Right cardiac atrium (tissue), 5 donors: ENCODE data around the gene SH3BGRL3. TPM values are rescaled to one million over a fixed set of nuclear protein-coding genes. Genes with fewer than 3 reads are reported as not detected.
"Not testable (repeated sequence)": the region's sequence is repeated elsewhere in the genome, so short reads cannot be mapped to it uniquely, and the experiment has no call there.

ENCODE experiments used
- ATAC-seq, 2 donors: fragments of 200-7000 bp; cut with Tn5 transposase; one replicate each; pipeline versions ENCODE4 v1.8.0 to v1.9.1; 2020; ENCODE audit warnings: moderate library complexity in 2 of 2, mild to moderate bottlenecking in 1 of 2
- DNase-seq, 3 donors: peaks; one replicate each; pipeline ENCODE4 v3.0.0-alpha.2; 2020
- H3K27ac ChIP-seq: one replicate; pipeline ENCODE4 v1.5.1; 2013; ENCODE audit warnings: mild to moderate bottlenecking, low read length, control low read depth, moderate library complexity
- H3K27me3 ChIP-seq: one replicate; pipeline ENCODE4 v1.6.1; 2013; ENCODE audit not compliant: control insufficient read depth, insufficient read depth
- H3K4me1 ChIP-seq: one replicate; pipeline ENCODE4 v1.6.1; 2013; ENCODE audit warnings: low read length; ENCODE audit not compliant: control insufficient read depth, insufficient read depth
- H3K4me3 ChIP-seq: one replicate; pipeline ENCODE4 v1.5.1; 2013; ENCODE audit warnings: low read length, control low read depth
- H3K9me3 ChIP-seq: one replicate; pipeline ENCODE4 v1.6.1; 2013; ENCODE audit warnings: low read length; ENCODE audit not compliant: control insufficient read depth
- WGBS: extraction: QIAGEN DNeasy Blood & Tissue Kit; methylation state at CpG from one replicate; pipeline ENCODE4 v1.1.7; 2013; 5-methylcytosine and 5-hydroxymethylcytosine counted together
- intact Hi-C, 4 donors: fragments of 100-400 bp; cut with DNase I; formaldehyde crosslinking; loops; one replicate each; pipeline versions ENCODE4 v1.11.0 to v1.14.0; 2022 to 2023
- polyA plus RNA-seq: library from polyadenylated mRNA; stranded (reverse); fragments of 200-250 nt; gene quantifications from one replicate; pipeline ENCODE4 v1.2.3, GENCODE V29; 2013
- total RNA-seq, 4 donors: library from RNA; stranded (reverse); fragmentation: NEBNext Ultra II Directional; extraction: Animal tissue kit (Norgen Biotek cat#: 25700); gene quantifications; one replicate each; pipeline ENCODE4 v1.2.1, GENCODE V29; 2021
- donor health status: healthy with polysubstance abuse.
- donor health status: DM: no; HTN: yes; CAD: no.
- donor health status: DM: no; HTN: no; CAD: no.
- donor health status: DM: no; HTN: yes; CAD: no; lungs with severe emphysema.
- donor health status: DM: yes; HTN: yes; CAD: no.

Gene SH3BGRL3
- total and polyA plus RNA-seq, 5 donors, result 28.9 to 71.3 (median 47.5) TPM

GRCh38 chr1:26318338-26319064 is 38.6 kb downstream of the SH3BGRL3 start:
- Histone ChIP-seq H3K27ac (no peak overlapping the region), H3K27me3 (no peaks in the 10 kb centered on the region), H3K4me1 (peaks cover 4% of the 10 kb centered on the region), H3K4me3 (no peak overlapping the region), H3K9me3 (no peaks in the 10 kb centered on the region)
- 77% methylated on average over 9 of the region's 9 CpGs for WGBS
- intact Hi-C loops, result loop anchor here in 1 of 4 donors (5.0 kb wide), 1 partner anchor 36 kb away; the partner anchor contains the start of gene SH3BGRL3
- ATAC-seq (no peak), DNase-seq (peak in 1 of 3 donors; percentile 37)

- 58% methylated on average over 2 of the region's 2 CpGs for WGBS
- no peak overlapping the region for H3K4me3 ChIP-seq
- no peaks in the 10 kb centered on the region for H3K9me3 ChIP-seq
- H3K27me3 ChIP-seq, result no peaks in the 10 kb centered on the region
- peaks cover 4% of the 10 kb centered on the region for H3K4me1 ChIP-seq
- no peak overlapping the region for H3K27ac ChIP-seq
- intact Hi-C loops, result loop anchor here (2.0 to 10.0 kb wide), 7 partner anchors 44 to 219 kb away; partner anchors contain the start of genes C1orf232 (in 1 of the 4) and ZNF593 (in 1 of the 4)
- ATAC-seq, result peak; percentile 12 to 21
- DNase-seq, result peak in 1 of 3 donors; percentile 36
Measured at GRCh38 chr1:26320896-26321295, 41.0 kb downstream of the SH3BGRL3 start.

- DNase-seq (peak; percentile 92 to 97 (median 95)), ATAC-seq (peak; percentile 92 to 94)
- Histone ChIP-seq H3K27ac (no peak overlapping the region), H3K27me3 (no peaks in the 10 kb centered on the region), H3K4me1 (peaks cover 4% of the 10 kb centered on the region), H3K4me3 (no peak overlapping the region), H3K9me3 (no peaks in the 10 kb centered on the region)
- intact Hi-C loops, result loop anchor here (2.0 to 10.0 kb wide), 7 partner anchors 44 to 219 kb away; partner anchors contain the start of genes C1orf232 (in 1 of the 4) and ZNF593 (in 1 of the 4)
- WGBS, result 12% methylated on average over 16 of the region's 16 CpGs
Measured at GRCh38 chr1:26321315-26322041, 41.6 kb downstream of the SH3BGRL3 start.

GRCh38 chr1:26322042-26322331 is 42.1 kb downstream of the SH3BGRL3 start:
- H3K9me3 ChIP-seq, result no peaks in the 10 kb centered on the region
- DNase-seq, result peak in 1 of 3 donors; percentile 30
- H3K4me3 ChIP-seq, result no peak overlapping the region
- intact Hi-C loops, result loop anchor here (5.0 to 10.0 kb wide), 6 partner anchors 45 to 220 kb away; partner anchors contain the start of genes C1orf232 (in 1 of the 4) and ZNF593 (in 1 of the 4)
- H3K27ac ChIP-seq, result no peak overlapping the region
- 66% methylated on average over 10 of the region's 10 CpGs for WGBS
- H3K27me3 ChIP-seq, result no peaks in the 10 kb centered on the region
- no peak for ATAC-seq
- H3K4me1 ChIP-seq, result peaks cover 4% of the 10 kb centered on the region

GRCh38 chr1:26323382-26323781 is 43.5 kb downstream of the SH3BGRL3 start:
- Histone ChIP-seq H3K4me3 (no peak overlapping the region), H3K4me1 (peaks cover 4% of the 10 kb centered on the region), H3K27ac (no peak overlapping the region), H3K9me3 (no peaks in the 10 kb centered on the region), H3K27me3 (no peaks in the 10 kb centered on the region)
- 87% methylated on average over 2 of the region's 2 CpGs for WGBS
- DNase-seq (peak in 1 of 3 donors; percentile 9), ATAC-seq (no peak)
- intact Hi-C loops, result loop anchor here (5.0 to 10.0 kb wide), 6 partner anchors 46 to 221 kb away; partner anchors contain the start of genes C1orf232 (in 1 of the 4) and ZNF593 (in 1 of the 4)

- intact Hi-C loops, result loop anchor here (5.0 to 10.0 kb wide), 6 partner anchors 47 to 222 kb away; partner anchors contain the start of genes C1orf232 (in 1 of the 4) and ZNF593 (in 1 of the 4)
- no peak for DNase-seq
- Histone ChIP-seq H3K27ac (no peak overlapping the region), H3K4me1 (peaks cover 4% of the 10 kb centered on the region), H3K27me3 (no peaks in the 10 kb centered on the region), H3K4me3 (no peak overlapping the region), H3K9me3 (no peaks in the 10 kb centered on the region)
- 74% methylated on average over 3 of the region's 3 CpGs for WGBS
- ATAC-seq, result no peak
Measured at GRCh38 chr1:26324550-26324949, 44.7 kb downstream of the SH3BGRL3 start.

- H3K27ac ChIP-seq, result no peak overlapping the region
- DNase-seq (peak in 1 of 3 donors; percentile 12), ATAC-seq (no peak)
- no peaks in the 10 kb centered on the region for H3K27me3 ChIP-seq
- no peaks in the 10 kb centered on the region for H3K4me1 ChIP-seq
- H3K4me3 ChIP-seq, result no peak overlapping the region
- no peaks in the 10 kb centered on the region for H3K9me3 ChIP-seq
- intact Hi-C loops, result loop anchor here (10.0 kb wide), 3 partner anchors 143 to 223 kb away; partner anchors contain the start of genes C1orf232 (in 1 of the 4) and ZNF593 (in 1 of the 4)
- 83% methylated on average over 8 of the region's 8 CpGs for WGBS
Measured at GRCh38 chr1:26327956-26328362, 48.1 kb downstream of the SH3BGRL3 start.

GRCh38 chr1:26328597-26328996 is 48.7 kb downstream of the SH3BGRL3 start:
- Histone ChIP-seq H3K4me3 (no peak overlapping the region), H3K27me3 (no peaks in the 10 kb centered on the region), H3K27ac (no peak overlapping the region), H3K4me1 (no peaks in the 10 kb centered on the region), H3K9me3 (no peaks in the 10 kb centered on the region)
- intact Hi-C loops, result loop anchor here (10.0 kb wide), 3 partner anchors 144 to 224 kb away; partner anchors contain the start of genes C1orf232 (in 1 of the 4) and ZNF593 (in 1 of the 4)
- 67% methylated on average over 8 of the region's 8 CpGs for WGBS
- no peak for ATAC-seq
- DNase-seq, result peak in 1 of 3 donors; percentile 9

- H3K27me3 ChIP-seq, ATAC-seq: not testable (repeated sequence)
- WGBS, result 86% methylated on average over 4 of the region's 4 CpGs
Measured at GRCh38 chr1:26329380-26329779, 49.5 kb downstream of the SH3BGRL3 start.

GRCh38 chr1:26330276-26330675 is 50.4 kb downstream of the SH3BGRL3 start:
- intact Hi-C loops, result no loop called here
- no peaks in the 10 kb centered on the region for H3K4me1 ChIP-seq
- ATAC-seq (no peak), DNase-seq (no peak)
- 82% methylated on average over 5 of the region's 5 CpGs for WGBS
- H3K4me3 ChIP-seq, result no peak overlapping the region
- no peaks in the 10 kb centered on the region for H3K9me3 ChIP-seq
- no peak overlapping the region for H3K27ac ChIP-seq
- H3K27me3 ChIP-seq, result no peaks in the 10 kb centered on the region

More at GRCh38 chr1:26329380-26329779, 49.5 kb downstream of the SH3BGRL3 start:
- not testable (repeated sequence) for H3K4me3 ChIP-seq, H3K9me3 ChIP-seq, H3K27ac ChIP-seq, H3K4me1 ChIP-seq
- DNase-seq, result peak in 1 of 3 donors; percentile 10
- intact Hi-C loops, result loop anchor here (10.0 kb wide), 3 partner anchors 145 to 225 kb away; partner anchors contain the start of genes C1orf232 (in 1 of the 4) and ZNF593 (in 1 of the 4)
